Measurements from ENCODE around the gene NT5DC3. TPM values are rescaled to one million over a fixed set of nuclear protein-coding genes. Genes with fewer than 3 reads are reported as not detected.
A peak's percentile ranks its signal among the peaks of the same experiment; 100 is the strongest.

Gene NT5DC3
- total RNA-seq, 1 donor from 2014 or later = 7.0 TPM

GRCh38 chr12:103808239-103808880 lies 32.7 kb downstream of the NT5DC3 start:
- DNase-seq = no peak

GRCh38 chr12:103807561-103808238 lies 33.3 kb downstream of the NT5DC3 start:
- no peak for DNase-seq

GRCh38 chr12:103806803-103807202 lies 34.2 kb downstream of the NT5DC3 start:
- peak; percentile 84 for DNase-seq

GRCh38 chr12:103805655-103806360 lies 35.2 kb downstream of the NT5DC3 start:
- no peak for DNase-seq

GRCh38 chr12:103803847-103804246 lies 37.2 kb downstream of the NT5DC3 start:
- DNase-seq = no peak

- no peak for DNase-seq
These were observed 38.5 kb downstream of the NT5DC3 start for GRCh38 chr12:103802586-103802886.

GRCh38 chr12:103801709-103802585 lies 39.1 kb downstream of the NT5DC3 start:
- DNase-seq = peak; percentile 15

- peak; percentile 74 for DNase-seq
These were observed 40.9 kb downstream of the NT5DC3 start for GRCh38 chr12:103799857-103800771.

- peak; percentile 51 for DNase-seq
These were observed 41.6 kb downstream of the NT5DC3 start for GRCh38 chr12:103799504-103799856.

GRCh38 chr12:103798586-103798985 lies 42.4 kb downstream of the NT5DC3 start:
- DNase-seq = no peak

GRCh38 chr12:103794309-103795213 lies 46.5 kb downstream of the NT5DC3 start:
- no peak for DNase-seq

GRCh38 chr12:103793512-103794045 lies 47.5 kb downstream of the NT5DC3 start:
- no peak for DNase-seq

GRCh38 chr12:103793046-103793445 lies 48.0 kb downstream of the NT5DC3 start:
- DNase-seq = no peak

- no peak for DNase-seq
These were observed 49.6 kb downstream of the NT5DC3 start for GRCh38 chr12:103791350-103791920.

GRCh38 chr12:103786201-103786600 lies 54.8 kb downstream of the NT5DC3 start:
- DNase-seq = no peak

GRCh38 chr12:103785243-103786031 lies 55.6 kb downstream of the NT5DC3 start:
- DNase-seq = no peak

GRCh38 chr12:103783744-103784664 lies 57.0 kb downstream of the NT5DC3 start:
- no peak for DNase-seq

- no peak for DNase-seq
These were observed 58.6 kb downstream of the NT5DC3 start for GRCh38 chr12:103782399-103782798.
